Activated T-helper 1 cell treated with Interleukin-2 at 50 U/mL for 16 hours (primary cell): ENCODE results near the gene OR8A1.
A peak's percentile ranks its signal among the peaks of the same experiment; 100 is the strongest.

Experiments
- DNase-seq: peaks from one replicate; pipeline ENCODE4 v3.0.0-alpha.2; 2020; ENCODE audit warnings: low read depth

OR8A1 gene

GRCh38 chr11:124569697-124570096 is at the start of gene OR8A1:
TSS of gene OR8A1 (plus strand) at chr11:124569997. CDS start at chr11:124570120, 123 bp downstream.
- no peak for DNase-seq

GRCh38 chr11:124520550-124520854 is 49.3 kb upstream of the OR8A1 start:
- no peak for DNase-seq

GRCh38 chr11:124533626-124534025 is 36.2 kb upstream of the OR8A1 start:
- DNase-seq: no peak

- no peak for DNase-seq
These were observed 35.7 kb upstream of the OR8A1 start for GRCh38 chr11:124534051-124534450.

- DNase-seq: no peak
These were observed 34.1 kb upstream of the OR8A1 start for GRCh38 chr11:124535552-124536232.

GRCh38 chr11:124536520-124536919 is 33.3 kb upstream of the OR8A1 start:
- no peak for DNase-seq

GRCh38 chr11:124538019-124538418 is 31.8 kb upstream of the OR8A1 start:
- no peak for DNase-seq

GRCh38 chr11:124541204-124541603 is 28.6 kb upstream of the OR8A1 start:
- no peak for DNase-seq

GRCh38 chr11:124543145-124543544 is 26.7 kb upstream of the OR8A1 start:
- DNase-seq: no peak

GRCh38 chr11:124543554-124543953 is 26.2 kb upstream of the OR8A1 start, which contains the start of gene OR8B12:
TSS of gene OR8B12 (minus strand) at chr11:124543654. CDS start at chr11:124543654, 0 bp downstream.
- DNase-seq: no peak

GRCh38 chr11:124551189-124551588 is 18.6 kb upstream of the OR8A1 start:
- no peak for DNase-seq

GRCh38 chr11:124551987-124552386 is 17.8 kb upstream of the OR8A1 start:
- DNase-seq: no peak

- no peak for DNase-seq
These were observed 13.0 kb upstream of the OR8A1 start for GRCh38 chr11:124556828-124557227.

- DNase-seq: no peak
These were observed 363 bp downstream of the OR8A1 start for GRCh38 chr11:124570160-124570559.

GRCh38 chr11:124577716-124578427 is 8.1 kb downstream of the OR8A1 start:
- no peak for DNase-seq

- no peak for DNase-seq
These were observed 9.0 kb downstream of the OR8A1 start for GRCh38 chr11:124578761-124579160.

GRCh38 chr11:124581817-124582216 is 12.0 kb downstream of the OR8A1 start:
- no peak for DNase-seq

GRCh38 chr11:124582565-124582964 is 12.8 kb downstream of the OR8A1 start:
- DNase-seq: no peak

- DNase-seq: no peak
These were observed 14.0 kb downstream of the OR8A1 start for GRCh38 chr11:124583781-124584180.

GRCh38 chr11:124584681-124585372 is 15.0 kb downstream of the OR8A1 start:
- no peak for DNase-seq

- peak; percentile 7 for DNase-seq
These were observed 16.6 kb downstream of the OR8A1 start for GRCh38 chr11:124586238-124586860.

- no peak for DNase-seq
These were observed 21.6 kb downstream of the OR8A1 start for GRCh38 chr11:124591430-124591829.

GRCh38 chr11:124592627-124593026 is 22.8 kb downstream of the OR8A1 start:
- no peak for DNase-seq
